Measurements from ENCODE around the gene PIGQ. TPM values are rescaled to one million over a fixed set of nuclear protein-coding genes. Genes with fewer than 3 reads are reported as not detected.
A peak's percentile ranks its signal among the peaks of the same experiment; 100 is the strongest.

The PIGQ gene
- total RNA-seq, 1 donor = 22.0 TPM

GRCh38 chr16:528111-529011 lies 41.4 kb upstream of the PIGQ start:
- DNase-seq (ENCODE audit: low read depth) = peak; percentile 70
- peak overlapping the region; percentile 79 for H3K4me3 ChIP-seq (ENCODE audit: low read depth, low read length)
- no peak for TF ChIP-seq CTCF (IDR thresholded peaks at IDR 0.05; ENCODE audit: insufficient read depth, low read depth, low read length)

DNA sequence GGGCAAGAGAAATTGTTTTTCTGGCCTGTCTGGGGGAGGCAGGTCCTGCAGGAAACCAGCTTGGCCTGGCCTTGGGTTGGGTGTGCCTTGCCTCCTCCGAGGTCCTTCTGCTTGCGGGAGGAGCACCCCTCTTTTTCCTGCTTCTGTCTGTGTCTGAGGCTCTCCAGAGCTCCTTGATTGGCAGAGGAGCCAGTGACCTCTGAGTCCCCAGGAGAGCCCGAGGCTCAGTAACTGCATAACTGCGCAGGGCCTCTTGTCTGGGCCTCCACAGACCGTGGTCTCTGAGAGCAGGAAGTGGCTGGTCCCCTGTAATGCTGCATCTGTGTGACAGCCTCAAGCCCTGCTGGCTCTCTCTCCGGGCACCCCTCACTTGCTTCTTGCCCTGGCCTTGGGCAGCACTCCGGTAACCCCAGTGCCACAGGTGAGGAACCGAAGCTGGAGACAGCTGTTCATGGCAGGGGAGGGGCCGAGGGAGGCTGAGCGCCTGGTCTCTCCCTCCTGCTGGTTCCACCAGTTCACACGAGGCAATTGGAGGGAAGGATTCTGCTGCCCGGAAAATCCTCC lies 40.7 kb upstream of the PIGQ start:
- DNase-seq (ENCODE audit: low read depth) = no peak
- peak overlapping the region; percentile 79 for H3K4me3 ChIP-seq (ENCODE audit: low read depth, low read length)
- TF ChIP-seq CTCF (IDR thresholded peaks at IDR 0.05; ENCODE audit: insufficient read depth, low read depth, low read length) = no peak

GRCh38 chr16:530111-530817 lies 39.5 kb upstream of the PIGQ start:
- H3K4me3 ChIP-seq (ENCODE audit: low read depth, low read length) = no peak overlapping the region
- DNase-seq (ENCODE audit: low read depth) = no peak
- TF ChIP-seq CTCF (IDR thresholded peaks at IDR 0.05; ENCODE audit: insufficient read depth, low read depth, low read length) = no peak

DNA sequence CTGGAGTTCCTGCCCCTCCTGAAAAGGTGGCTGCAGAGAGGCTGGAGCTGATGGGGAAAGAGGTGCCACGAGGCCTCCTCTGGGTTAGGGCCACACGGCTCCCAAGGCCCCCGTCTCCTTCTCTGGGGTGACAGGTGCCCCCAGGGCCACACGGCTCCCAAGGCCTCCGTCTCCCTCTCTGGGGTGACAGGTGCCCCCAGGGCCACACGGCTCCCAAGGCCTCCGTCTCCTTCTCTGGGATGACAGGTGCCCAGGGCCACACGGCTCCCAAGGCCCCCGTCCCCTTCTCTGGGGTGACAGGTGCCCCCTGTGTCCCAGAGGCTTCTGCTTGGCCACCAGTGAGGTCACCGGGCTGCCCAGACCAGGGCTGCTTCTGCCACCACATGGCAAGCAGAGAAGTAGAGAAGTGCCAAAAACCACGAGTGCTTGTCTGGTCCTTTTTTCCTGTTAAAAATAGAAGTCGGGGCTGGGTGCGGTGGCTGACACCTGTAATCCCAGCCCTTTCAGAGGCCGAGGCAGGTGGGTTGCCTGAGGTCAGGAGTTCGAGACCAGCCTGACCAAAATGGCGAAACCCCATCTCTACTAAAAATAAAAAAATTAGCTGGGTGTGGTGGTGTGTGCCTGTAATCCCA lies 38.2 kb upstream of the PIGQ start:
- no peak overlapping the region for H3K4me3 ChIP-seq (ENCODE audit: low read depth, low read length)
- TF ChIP-seq CTCF (IDR thresholded peaks at IDR 0.05; ENCODE audit: insufficient read depth, low read depth, low read length) = no peak
- no peak for DNase-seq (ENCODE audit: low read depth)

GRCh38 chr16:533391-534123 lies 36.2 kb upstream of the PIGQ start:
- no peak for TF ChIP-seq CTCF (IDR thresholded peaks at IDR 0.05; ENCODE audit: insufficient read depth, low read depth, low read length)
- no peak overlapping the region for H3K4me3 ChIP-seq (ENCODE audit: low read depth, low read length)
- DNase-seq (ENCODE audit: low read depth) = no peak

DNA sequence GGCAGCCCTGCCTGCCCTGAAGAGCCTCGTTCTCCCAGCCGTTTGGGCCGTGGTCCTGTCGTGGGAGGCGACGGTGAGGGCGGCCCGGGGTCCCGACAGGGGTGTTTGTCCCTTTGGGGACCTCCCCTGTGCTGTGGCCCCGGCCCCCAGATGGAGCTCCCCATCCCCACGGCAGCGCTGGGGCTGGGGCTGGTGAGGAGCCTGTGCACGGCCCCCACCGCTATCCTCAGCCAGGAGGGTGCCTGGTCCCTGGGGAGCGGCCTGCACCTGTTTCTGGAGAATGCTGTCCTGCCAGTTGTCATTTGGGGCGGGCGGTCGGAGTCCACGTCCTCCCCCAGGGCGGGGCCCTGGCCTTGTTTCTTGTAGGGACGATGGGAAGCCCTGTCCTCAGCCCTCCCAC lies 35.6 kb upstream of the PIGQ start:
- DNase-seq (ENCODE audit: low read depth) = no peak
- no peak for TF ChIP-seq CTCF (IDR thresholded peaks at IDR 0.05; ENCODE audit: insufficient read depth, low read depth, low read length)

More for the DNA sequence above, 35.6 kb upstream of the PIGQ start:
- no peak overlapping the region for H3K4me3 ChIP-seq (ENCODE audit: low read depth, low read length)

All from fibroblast of villous mesenchyme (primary cell).